Measurements from ENCODE around the gene PKD2L2. TPM values are rescaled to one million over a fixed set of nuclear protein-coding genes. Genes with fewer than 3 reads are reported as not detected.

The PKD2L2 gene
- polyA plus RNA-seq (2011; rRNA removed) (0.05 TPM in 1 of 2 replicates, not detected in the other), polyA plus RNA-seq (2017; fragmentation: RNase III; extraction: RNeasy Plus Mini Kit Qiagen cat#74134 plus additional on column Dnase treatment) (0.04 TPM in 1 of 3 replicates, not detected in the others), polyA minus RNA-seq (2011; rRNA and poly(A)+ RNA removed) (not detected in 2 replicates)
- polyA plus RNA-seq (2012; cell fraction: cytosol; rRNA removed), result 0.05 TPM in 1 of 2 replicates, not detected in the other
- polyA plus RNA-seq (2012; cell fraction: nucleus; rRNA removed), result not detected in 2 replicates

- ChIA-PET POLR2A (interaction anchor here (0.8 to 1.4 kb wide), 2 partner anchors 15 to 55 kb away, joined by 3 to 5 read pairs; no protein-coding TSS in a partner anchor), CTCF (interaction anchor here (0.7 to 2.4 kb wide), 7 partner anchors 9 to 1763 kb away, joined by 3 to 5 read pairs (median 4); no protein-coding TSS in a partner anchor)
- ATAC-seq (peak; percentile 94 to 98), FAIRE-seq (no peak), DNase-seq (ENCODE audit: low read depth in 1 of 2, low spot score in 1 of 2) (peak; percentile 4 to 82)
- 67% methylated on average over 59 of the region's 59 CpGs for WGBS (ENCODE audit: missing lambda C conversion rate)
- H3K4me2 ChIP-seq, result peak within 1 kb of the TSS; percentile 74
- H3K4me1 ChIP-seq, result peaks cover 16% of the 10 kb centered on the region
- H3K4me3 ChIP-seq, result peak within 1 kb of the TSS; percentile 48
- H3K9me3 ChIP-seq, result no peaks in the 10 kb centered on the region
- TF ChIP-seq POLR2A (IDR thresholded peaks at IDR 0.05; ENCODE audit: low read length) (peak; percentile 61), POLR2AphosphoS2 (conservative IDR thresholded peaks at IDR 0.05; ENCODE audit: low read length) (no peak), HOXB13 (CRISPR knock-in tag; IDR thresholded peaks at IDR 0.05; ENCODE audit: low read depth) (no peak), PHF8 (IDR thresholded peaks at IDR 0.05; ENCODE audit: borderline replicate concordance, low read depth) (peak; percentile 47; the same call in 1 of the 2 replicates), JUN (IDR thresholded peaks at IDR 0.05) (peak in 1 of 2 experiments; percentile 27; a peak in 1 of 5 replicates), E2F6 (IDR thresholded peaks at IDR 0.05; ENCODE audit: borderline replicate concordance, low read depth) (peak; percentile 41; the same call in 1 of the 2 replicates), HES2 (IDR thresholded peaks at IDR 0.05) (no peak), HDAC2 (IDR thresholded peaks at IDR 0.05) (peak; percentile 39; the same call in 1 of the 2 replicates), KDM1A (IDR thresholded peaks at IDR 0.05; ENCODE audit: low read depth) (peak; percentile 82; the same call in 1 of the 2 replicates)
- TF ChIP-seq, protein P1, sequence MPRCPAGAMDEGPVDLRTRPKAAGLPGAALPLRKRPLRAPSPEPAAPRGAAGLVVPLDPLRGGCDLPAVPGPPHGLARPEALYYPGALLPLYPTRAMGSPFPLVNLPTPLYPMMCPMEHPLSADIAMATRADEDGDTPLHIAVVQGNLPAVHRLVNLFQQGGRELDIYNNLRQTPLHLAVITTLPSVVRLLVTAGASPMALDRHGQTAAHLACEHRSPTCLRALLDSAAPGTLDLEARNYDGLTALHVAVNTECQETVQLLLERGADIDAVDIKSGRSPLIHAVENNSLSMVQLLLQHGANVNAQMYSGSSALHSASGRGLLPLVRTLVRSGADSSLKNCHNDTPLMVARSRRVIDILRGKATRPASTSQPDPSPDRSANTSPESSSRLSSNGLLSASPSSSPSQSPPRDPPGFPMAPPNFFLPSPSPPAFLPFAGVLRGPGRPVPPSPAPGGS (IDR thresholded peaks at IDR 0.05), result 0 out of 3 replicates have a peak, but pooled peaks have one; percentile 30
- TF ChIP-seq, protein P2, sequence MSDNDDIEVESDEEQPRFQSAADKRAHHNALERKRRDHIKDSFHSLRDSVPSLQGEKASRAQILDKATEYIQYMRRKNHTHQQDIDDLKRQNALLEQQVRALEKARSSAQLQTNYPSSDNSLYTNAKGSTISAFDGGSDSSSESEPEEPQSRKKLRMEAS (IDR thresholded peaks at IDR 0.05), result peak; percentile 33; the same call in 1 of the 2 replicates
- TF ChIP-seq, protein P3, sequence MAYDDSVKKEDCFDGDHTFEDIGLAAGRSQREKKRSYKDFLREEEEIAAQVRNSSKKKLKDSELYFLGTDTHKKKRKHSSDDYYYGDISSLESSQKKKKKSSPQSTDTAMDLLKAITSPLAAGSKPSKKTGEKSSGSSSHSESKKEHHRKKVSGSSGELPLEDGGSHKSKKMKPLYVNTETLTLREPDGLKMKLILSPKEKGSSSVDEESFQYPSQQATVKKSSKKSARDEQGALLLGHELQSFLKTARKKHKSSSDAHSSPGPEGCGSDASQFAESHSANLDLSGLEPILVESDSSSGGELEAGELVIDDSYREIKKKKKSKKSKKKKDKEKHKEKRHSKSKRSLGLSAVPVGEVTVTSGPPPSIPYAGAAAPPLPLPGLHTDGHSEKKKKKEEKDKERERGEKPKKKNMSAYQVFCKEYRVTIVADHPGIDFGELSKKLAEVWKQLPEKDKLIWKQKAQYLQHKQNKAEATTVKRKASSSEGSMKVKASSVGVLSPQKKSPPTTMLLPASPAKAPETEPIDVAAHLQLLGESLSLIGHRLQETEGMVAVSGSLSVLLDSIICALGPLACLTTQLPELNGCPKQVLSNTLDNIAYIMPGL (CRISPR knock-in tag; IDR thresholded peaks at IDR 0.05; ENCODE audit: borderline replicate concordance), result no peak
- peak within 1 kb of the TSS; percentile 72 to 77 for H3K27ac ChIP-seq
Measured at GRCh38 chr5:137888863-137889759, at the start of gene PKD2L2. TSS of gene PKD2L2 (plus strand) at chr5:137889457. CDS start at chr5:137889492, 35 bp downstream.

- ATAC-seq (no peak), DNase-seq (ENCODE audit: low read depth in 1 of 2, low spot score in 1 of 2) (no peak), FAIRE-seq (no peak)
- no peak for TF ChIP-seq NFE2L2 (conservative IDR thresholded peaks at IDR 0.05; ENCODE audit: low read length)
- no peak for TF ChIP-seq JUN (IDR thresholded peaks at IDR 0.05)
- no peak for TF ChIP-seq E2F6 (IDR thresholded peaks at IDR 0.05; ENCODE audit: borderline replicate concordance, low read depth)
- TF ChIP-seq HOXB5 (CRISPR knock-in tag; IDR thresholded peaks at IDR 0.05), result no peak
- no peak for TF ChIP-seq NR3C1 (IDR thresholded peaks at IDR 0.05)
- TF ChIP-seq FOSL2 (IDR thresholded peaks at IDR 0.05), result no peak
- no peak for TF ChIP-seq FOSL2 (CRISPR knock-in tag; IDR thresholded peaks at IDR 0.05)
- no peak for TF ChIP-seq HOXB13 (CRISPR knock-in tag; IDR thresholded peaks at IDR 0.05; ENCODE audit: low read depth)
- no peak for TF ChIP-seq CBX8 (IDR thresholded peaks at IDR 0.05)
- TF ChIP-seq HES2 (IDR thresholded peaks at IDR 0.05), result no peak
- no peak for TF ChIP-seq EP300 (IDR thresholded peaks at IDR 0.05)
- no peak for TF ChIP-seq TFCP2L1 (CRISPR knock-in tag; IDR thresholded peaks at IDR 0.05)
- no peak for TF ChIP-seq KDM5A (IDR thresholded peaks at IDR 0.05)
- no peak for TF ChIP-seq POLR2A (IDR thresholded peaks at IDR 0.05; ENCODE audit: low read length)
- TF ChIP-seq RAD21 (conservative IDR thresholded peaks at IDR 0.05 in 1 of 2, IDR thresholded peaks at IDR 0.05 in 1 of 2), result no peak
- no peak for TF ChIP-seq USF2 (IDR thresholded peaks at IDR 0.05)
- no peak for TF ChIP-seq ZSCAN20 (CRISPR knock-in tag; IDR thresholded peaks at IDR 0.05)
- whole genome bisulfite sequencing (ENCODE audit: missing lambda C conversion rate), result 86% methylated on average over 5 of the region's 5 CpGs
- no peaks in the 10 kb centered on the region for H3K9me3 ChIP-seq
- H3K4me3 ChIP-seq, result no peak overlapping the region
- H3K27ac ChIP-seq, result no peak overlapping the region
- CTCF ChIA-PET, result no interaction called here
- peaks cover 21% of the 10 kb centered on the region for H3K4me1 ChIP-seq
- H3K4me2 ChIP-seq, result no peak overlapping the region
- POLR2A ChIA-PET, result interaction anchor here (0.6 kb wide), 1 partner anchor 510 kb away, joined by 3 read pairs; the partner anchor contains the start of gene KDM3B
Measured at GRCh38 chr5:137842296-137842695, 47.0 kb upstream of the PKD2L2 start.

All from A549 (cell line).